ENCODE data around the gene SCYGR6. TPM values are rescaled to one million over a fixed set of nuclear protein-coding genes. Genes with fewer than 3 reads are reported as not detected.

Gene SCYGR6
- polyA plus RNA-seq, 3 donors = not detected

- Mint-ChIP-seq H3K4me3 (peak within 1 kb of the TSS; percentile 20 to 72), H3K27me3 (ENCODE audit: low read depth in 3 of 3) (peaks cover 19 to 38% (median 25%) of the 10 kb centered on the region in 3 donors), H3K27ac (no peak within 1 kb of the TSS), H3K36me3 (no peaks in the 10 kb centered on the region), H3K4me1 (peaks cover 9% of the 10 kb centered on the region), H3K9me3 (peaks cover 0 to 3% (median 0%) of the 10 kb centered on the region in 7 donors)
- Histone ChIP-seq H3K36me3 (replicated peaks in 1 of 2; ENCODE audit: control insufficient read depth in 1 of 2, insufficient read depth in 2 of 2, low read length in 2 of 2) (no peaks in the 10 kb centered on the region), H3K4me2 (replicated peaks; ENCODE audit: extremely low read depth, low read length, poor library complexity, severe bottlenecking) (peak within 1 kb of the TSS; percentile 53), H3K9ac (ENCODE audit: insufficient read depth, low read length, poor library complexity, severe bottlenecking) (no peak within 1 kb of the TSS), H2AFZ (ENCODE audit: insufficient read depth, low read depth, low read length, poor library complexity, severe bottlenecking) (peak within 1 kb of the TSS; percentile 41), H3K27me3 (ENCODE audit: control insufficient read depth in 2 of 2, insufficient read depth in 2 of 2, low read length in 2 of 2) (peaks cover 0 to 16% of the 10 kb centered on the region in 2 donors), H3K4me1 (ENCODE audit: control insufficient read depth in 1 of 2, insufficient read depth in 2 of 2, low read length in 2 of 2) (peaks cover 6% of the 10 kb centered on the region in 2 donors), H3K9me3 (replicated peaks in 1 of 2; ENCODE audit: control insufficient read depth in 1 of 2, insufficient read depth in 1 of 2, low read length in 2 of 2) (no peaks in the 10 kb centered on the region), H4K20me1 (ENCODE audit: insufficient read depth, low read length) (no peaks in the 10 kb centered on the region), H3K27ac (ENCODE audit: low read depth in 1 of 2, low read length in 2 of 2) (no peak within 1 kb of the TSS), H3K79me2 (ENCODE audit: insufficient read depth, low read length) (no peaks in the 10 kb centered on the region), H3K4me3 (replicated peaks in 1 of 3; ENCODE audit: low read depth in 2 of 3, low read length in 3 of 3) (peak within 1 kb of the TSS in 1 of 3 experiments; percentile 48)
- no peak for TF ChIP-seq CTCF (IDR thresholded peaks at IDR 0.05)
- WGBS (ENCODE audit: insufficient coverage) = 8% methylated on average over 30 of the region's 35 CpGs
- no peak for DNase-seq
- intact Hi-C loops (cut with micrococcal nuclease) = no loop called here
These were observed 6.6 kb downstream of the SCYGR6 start, which contains the start of gene SLC19A3 for GRCh38 chr2:227717687-227718567. Gene SLC19A3 (minus strand): TSS chr2:227718028. CDS start chr2:227702318, 15,710 bp downstream.

- no peaks in the 10 kb centered on the region for H3K9me3 ChIP-seq (replicated peaks in 1 of 2; ENCODE audit: control insufficient read depth in 1 of 2, insufficient read depth in 1 of 2, low read length in 2 of 2)
- H3K4me1 ChIP-seq (ENCODE audit: control insufficient read depth in 1 of 2, insufficient read depth in 2 of 2, low read length in 2 of 2) = peaks cover 6% of the 10 kb centered on the region in 2 donors
- peaks cover 0 to 3% (median 0%) of the 10 kb centered on the region in 7 donors for H3K9me3 Mint-ChIP-seq
- no peaks in the 10 kb centered on the region for H3K79me2 ChIP-seq (ENCODE audit: insufficient read depth, low read length)
- H3K4me1 Mint-ChIP-seq = peaks cover 9% of the 10 kb centered on the region
- no peak overlapping the region for H3K27ac ChIP-seq (ENCODE audit: low read depth in 1 of 2, low read length in 2 of 2)
- H4K20me1 ChIP-seq (ENCODE audit: insufficient read depth, low read length) = no peaks in the 10 kb centered on the region
- H2AFZ ChIP-seq (ENCODE audit: insufficient read depth, low read depth, low read length, poor library complexity, severe bottlenecking) = no peak overlapping the region
- no peak overlapping the region for H3K4me2 ChIP-seq (replicated peaks; ENCODE audit: extremely low read depth, low read length, poor library complexity, severe bottlenecking)
- no peak overlapping the region for H3K4me3 ChIP-seq (replicated peaks in 1 of 3; ENCODE audit: low read depth in 2 of 3, low read length in 3 of 3)
- H3K9ac ChIP-seq (ENCODE audit: insufficient read depth, low read length, poor library complexity, severe bottlenecking) = no peak overlapping the region
- H3K27me3 Mint-ChIP-seq (ENCODE audit: low read depth in 3 of 3) = peaks cover 17 to 39% (median 27%) of the 10 kb centered on the region in 3 donors
- H3K4me3 Mint-ChIP-seq = peak overlapping the region in 1 of 2 donors; percentile 32
- DNase-seq = no peak
- H3K27me3 ChIP-seq (ENCODE audit: control insufficient read depth in 2 of 2, insufficient read depth in 2 of 2, low read length in 2 of 2) = peaks cover 0 to 16% of the 10 kb centered on the region in 2 donors
- WGBS (ENCODE audit: insufficient coverage) = no CpG with 5 or more reads among the region's 2 CpGs
- intact Hi-C loops (cut with micrococcal nuclease) = no loop called here
- no peaks in the 10 kb centered on the region for H3K36me3 Mint-ChIP-seq
- no peak overlapping the region for H3K27ac Mint-ChIP-seq
- TF ChIP-seq CTCF (IDR thresholded peaks at IDR 0.05) = no peak
- H3K36me3 ChIP-seq (replicated peaks in 1 of 2; ENCODE audit: control insufficient read depth in 1 of 2, insufficient read depth in 2 of 2, low read length in 2 of 2) = no peaks in the 10 kb centered on the region
These were observed 8.1 kb downstream of the SCYGR6 start for GRCh38 chr2:227716501-227716900.
